Central memory CD8-positive, alpha-beta T cell (primary cell): ENCODE results near the gene NELL1.

ENCODE experiments used
- ATAC-seq: fragments of 150-1000 bp; cut with Tn5 transposase; replicated peaks from 2 replicates; pipeline ENCODE4 v1.10.0; 2022; ENCODE audit warnings: mild to moderate bottlenecking, moderate FRiP score, moderate number of reproducible peaks; ENCODE audit not compliant: poor library complexity, severe bottlenecking; ENCODE audit errors: extremely low read depth
- DNase-seq, 2 donors: peaks; one replicate each; pipeline ENCODE4 v3.0.0; 2021; ENCODE audit warnings: low spot score in 2 of 2
- H3K27ac Mint-ChIP-seq: one replicate; pipeline ENCODE4 v1.8.0; 2022; ENCODE audit warnings: low read depth, mild to moderate bottlenecking, moderate library complexity, mixed read lengths
- H3K27me3 Mint-ChIP-seq: one replicate; pipeline ENCODE4 v1.8.0; 2022; ENCODE audit warnings: mixed read lengths
- H3K36me3 Mint-ChIP-seq: one replicate; pipeline ENCODE4 v1.8.0; 2022; ENCODE audit warnings: mild to moderate bottlenecking, moderate library complexity, mixed read lengths; ENCODE audit not compliant: insufficient read depth
- H3K4me1 Mint-ChIP-seq: one replicate; pipeline ENCODE4 v1.8.0; 2022; ENCODE audit warnings: mixed read lengths
- H3K4me3 Mint-ChIP-seq: one replicate; pipeline ENCODE4 v1.8.0; 2022; ENCODE audit warnings: mild to moderate bottlenecking, moderate library complexity, mixed read lengths
- H3K9me3 Mint-ChIP-seq: one replicate; pipeline ENCODE4 v1.8.0; 2022; ENCODE audit warnings: mixed read lengths

Gene NELL1

DNA sequence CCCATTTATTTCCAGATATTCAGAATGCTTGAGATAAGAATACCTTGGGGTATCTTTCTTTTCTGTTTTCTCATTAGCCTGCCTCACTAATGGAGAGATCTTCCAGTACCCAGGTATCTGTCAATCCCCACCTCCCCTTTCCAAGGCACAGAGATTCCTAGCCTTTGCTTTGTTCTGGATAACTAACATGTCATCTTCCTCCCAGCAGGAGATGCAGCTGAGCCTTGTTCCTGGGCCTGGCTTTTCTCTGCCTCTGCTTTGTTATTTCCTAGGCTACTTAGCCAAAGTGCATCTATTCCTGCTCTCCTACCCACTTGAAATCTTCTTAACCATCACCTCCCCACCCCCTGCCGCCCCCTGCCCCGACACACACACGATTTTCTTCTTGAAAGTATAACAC is 297.1 kb downstream of the NELL1 start:
- Mint-ChIP-seq H3K27ac (no peak overlapping the region), H3K9me3 (peaks cover 11% of the 10 kb centered on the region), H3K36me3 (no peaks in the 10 kb centered on the region), H3K4me1 (no peaks in the 10 kb centered on the region), H3K27me3 (no peaks in the 10 kb centered on the region), H3K4me3 (no peak overlapping the region)
- ATAC-seq (no peak), DNase-seq (no peak)

DNA sequence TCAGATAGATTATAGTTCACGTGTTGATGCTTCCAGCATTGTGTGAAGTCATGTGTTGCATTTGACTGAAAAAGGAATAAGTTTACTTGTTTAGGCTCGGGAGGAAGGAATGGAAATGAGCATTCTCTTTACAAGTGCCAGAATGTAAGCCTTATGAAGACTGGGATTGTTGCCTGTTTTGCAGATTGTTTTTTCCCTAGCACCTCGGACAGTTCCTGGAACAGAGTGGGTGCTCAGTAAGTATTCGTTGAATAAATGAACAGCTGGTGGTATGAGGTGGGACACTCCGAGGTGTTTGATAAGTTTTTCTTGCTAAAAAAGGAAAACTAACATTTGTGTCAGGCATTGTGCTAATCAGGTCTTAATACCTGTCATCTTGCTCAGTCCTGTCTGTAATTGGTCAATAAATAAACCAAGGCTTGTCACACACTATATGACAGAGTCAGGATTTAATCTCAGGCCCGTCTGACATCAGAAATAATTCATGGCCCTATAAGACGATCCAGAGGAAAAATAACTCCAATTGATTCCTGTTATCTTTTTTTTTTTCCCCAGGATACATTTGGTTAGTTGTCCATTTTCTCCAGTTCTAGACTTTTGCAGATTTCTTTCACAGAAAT is 304.7 kb downstream of the NELL1 start:
- H3K4me1 Mint-ChIP-seq = no peaks in the 10 kb centered on the region
- H3K36me3 Mint-ChIP-seq = no peaks in the 10 kb centered on the region
- peaks cover 16% of the 10 kb centered on the region for H3K9me3 Mint-ChIP-seq
- H3K4me3 Mint-ChIP-seq = no peak overlapping the region
- no peak overlapping the region for H3K27ac Mint-ChIP-seq
- ATAC-seq (no peak), DNase-seq (no peak)
- H3K27me3 Mint-ChIP-seq = no peaks in the 10 kb centered on the region

DNA sequence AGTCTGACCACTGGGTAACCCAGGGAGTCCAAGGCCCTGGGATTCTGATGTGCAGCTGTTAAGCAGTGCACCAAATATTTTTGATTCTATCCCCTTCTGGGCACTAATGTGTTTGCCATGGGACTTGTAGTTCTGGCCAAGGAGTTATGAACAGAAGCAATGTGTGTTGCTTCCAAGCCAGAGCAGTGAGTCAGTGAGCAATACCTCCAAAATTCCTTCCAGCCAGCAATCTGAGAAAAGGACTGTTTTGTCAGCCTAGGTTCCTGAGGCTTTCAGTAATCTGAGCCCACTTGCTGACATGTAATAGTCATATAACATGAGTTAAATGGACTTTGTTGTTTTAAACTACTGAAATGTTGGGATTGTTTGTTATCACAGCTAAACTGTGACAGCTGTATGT is 311.4 kb downstream of the NELL1 start:
- no peak for DNase-seq
- Mint-ChIP-seq H3K4me3 (no peak overlapping the region), H3K4me1 (no peaks in the 10 kb centered on the region), H3K27me3 (no peaks in the 10 kb centered on the region), H3K9me3 (peaks cover 25% of the 10 kb centered on the region), H3K27ac (no peak overlapping the region), H3K36me3 (no peaks in the 10 kb centered on the region)
- no peak for ATAC-seq

DNA sequence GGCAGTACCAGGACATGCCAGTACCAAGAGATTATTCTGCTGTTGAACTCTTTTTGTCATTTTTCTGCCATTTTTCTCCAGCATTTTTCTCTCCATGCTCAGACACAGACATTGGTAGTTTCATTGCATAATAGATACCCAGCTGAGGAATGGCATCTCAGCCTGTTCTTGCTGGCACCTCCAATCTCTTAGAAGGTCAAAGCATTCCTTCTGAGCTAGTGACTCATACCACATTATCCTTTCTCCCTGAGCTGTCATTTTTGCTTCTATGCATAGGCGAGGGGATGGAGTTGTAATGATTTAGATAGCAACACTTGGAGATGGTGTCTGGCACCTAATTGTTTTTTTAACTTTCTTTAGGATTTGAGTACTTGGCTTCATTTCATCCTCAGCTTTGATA is 321.1 kb downstream of the NELL1 start:
- Mint-ChIP-seq H3K4me3 (no peak overlapping the region), H3K4me1 (no peaks in the 10 kb centered on the region), H3K27ac (no peak overlapping the region), H3K36me3 (no peaks in the 10 kb centered on the region), H3K9me3 (peaks cover 6% of the 10 kb centered on the region), H3K27me3 (no peaks in the 10 kb centered on the region)
- no peak for ATAC-seq
- no peak for DNase-seq

DNA sequence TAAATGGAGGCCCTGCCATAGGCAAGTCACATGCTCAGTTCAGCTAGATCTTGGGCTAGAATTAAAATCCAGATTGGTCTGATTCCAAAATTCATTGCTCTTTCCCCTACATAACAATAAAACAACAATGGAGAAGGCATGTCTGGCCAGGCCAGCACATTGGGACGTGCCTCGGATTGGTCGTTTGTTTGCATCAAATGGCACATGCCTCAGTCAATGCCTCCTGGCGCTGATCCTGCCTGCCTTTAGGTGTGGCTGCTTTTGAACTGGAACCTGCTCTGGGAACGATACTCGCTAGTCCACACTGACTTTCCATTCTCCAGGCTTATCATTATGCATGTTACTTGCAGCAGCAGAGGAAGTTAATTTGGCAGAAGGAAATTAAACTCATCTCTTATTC is 322.1 kb downstream of the NELL1 start:
- H3K27ac Mint-ChIP-seq = no peak overlapping the region
- H3K9me3 Mint-ChIP-seq = peaks cover 9% of the 10 kb centered on the region
- DNase-seq = no peak
- H3K36me3 Mint-ChIP-seq = no peaks in the 10 kb centered on the region
- H3K27me3 Mint-ChIP-seq = no peaks in the 10 kb centered on the region
- H3K4me3 Mint-ChIP-seq = no peak overlapping the region
- no peak for ATAC-seq
- H3K4me1 Mint-ChIP-seq = no peaks in the 10 kb centered on the region

DNA sequence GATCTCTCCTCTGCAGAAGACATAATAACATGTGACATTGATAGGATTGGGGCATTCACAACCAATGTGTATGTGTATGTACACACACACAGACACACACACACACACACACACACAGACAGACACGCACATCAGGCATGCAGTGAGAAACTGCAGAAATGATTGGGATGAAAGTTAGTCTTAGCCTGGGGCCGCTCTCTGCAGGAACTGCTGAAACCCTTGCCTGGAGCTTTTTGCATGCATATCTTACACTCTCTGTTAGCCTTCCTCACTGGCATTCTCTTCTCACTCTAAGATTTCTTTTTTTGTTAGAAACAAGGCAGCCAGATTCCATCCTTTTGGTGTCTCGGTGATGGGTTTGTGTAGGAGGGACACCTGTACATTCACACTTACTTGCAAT is 337.9 kb downstream of the NELL1 start:
- Mint-ChIP-seq H3K4me3 (no peak overlapping the region), H3K9me3 (peaks cover 18% of the 10 kb centered on the region), H3K4me1 (no peaks in the 10 kb centered on the region), H3K27ac (no peak overlapping the region), H3K27me3 (no peaks in the 10 kb centered on the region), H3K36me3 (no peaks in the 10 kb centered on the region)
- no peak for DNase-seq
- no peak for ATAC-seq

DNA sequence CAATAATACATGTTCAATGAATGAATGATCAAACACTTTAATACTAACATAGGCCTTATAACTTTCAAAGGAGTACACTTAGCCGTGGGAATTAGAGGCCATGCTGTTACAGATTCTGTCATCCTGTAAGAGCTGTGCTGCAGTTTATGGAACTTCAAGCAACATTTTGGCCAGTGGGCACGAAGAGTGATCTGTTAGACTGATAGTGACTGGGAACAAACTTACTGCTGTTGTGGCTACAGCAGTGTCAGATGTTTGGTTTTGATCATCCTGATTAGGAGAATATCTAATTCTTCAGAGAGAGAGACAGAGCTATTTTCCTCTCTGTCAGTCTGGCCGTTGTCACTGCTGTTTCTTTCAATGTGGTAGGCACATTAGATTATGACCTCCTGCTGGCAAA is 348.9 kb downstream of the NELL1 start:
- H3K36me3 Mint-ChIP-seq = no peaks in the 10 kb centered on the region
- ATAC-seq = no peak

DNA sequence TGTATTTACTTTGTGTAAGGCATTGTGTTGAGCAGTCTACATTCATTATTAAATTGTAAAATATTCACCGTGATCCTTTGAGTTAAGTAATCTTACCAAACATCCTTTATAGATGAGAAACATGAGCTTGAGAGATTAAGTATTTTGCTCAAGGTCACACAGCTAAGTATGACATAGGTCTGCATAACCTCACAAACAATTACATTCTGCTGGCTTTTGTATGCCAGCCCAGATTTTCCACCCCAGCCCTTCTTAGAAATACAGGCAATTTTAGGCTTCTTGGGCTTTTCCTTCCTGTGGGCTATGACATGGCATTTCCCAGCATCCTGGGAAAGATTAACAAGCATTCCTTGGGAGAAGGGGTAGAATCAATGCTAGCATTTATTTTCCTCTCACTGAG is 357.3 kb downstream of the NELL1 start:
- no peaks in the 10 kb centered on the region for H3K27me3 Mint-ChIP-seq
- no peak overlapping the region for H3K27ac Mint-ChIP-seq
- H3K9me3 Mint-ChIP-seq = peaks cover 21% of the 10 kb centered on the region
- DNase-seq (no peak), ATAC-seq (no peak)
- H3K4me3 Mint-ChIP-seq = no peak overlapping the region
- H3K36me3 Mint-ChIP-seq = no peaks in the 10 kb centered on the region
- H3K4me1 Mint-ChIP-seq = no peaks in the 10 kb centered on the region

More for the DNA sequence above, 348.9 kb downstream of the NELL1 start:
- no peaks in the 10 kb centered on the region for H3K4me1 Mint-ChIP-seq
- no peaks in the 10 kb centered on the region for H3K27me3 Mint-ChIP-seq
- no peak for DNase-seq
- H3K27ac Mint-ChIP-seq = no peak overlapping the region
- peaks cover 36% of the 10 kb centered on the region for H3K9me3 Mint-ChIP-seq
- H3K4me3 Mint-ChIP-seq = no peak overlapping the region

DNA sequence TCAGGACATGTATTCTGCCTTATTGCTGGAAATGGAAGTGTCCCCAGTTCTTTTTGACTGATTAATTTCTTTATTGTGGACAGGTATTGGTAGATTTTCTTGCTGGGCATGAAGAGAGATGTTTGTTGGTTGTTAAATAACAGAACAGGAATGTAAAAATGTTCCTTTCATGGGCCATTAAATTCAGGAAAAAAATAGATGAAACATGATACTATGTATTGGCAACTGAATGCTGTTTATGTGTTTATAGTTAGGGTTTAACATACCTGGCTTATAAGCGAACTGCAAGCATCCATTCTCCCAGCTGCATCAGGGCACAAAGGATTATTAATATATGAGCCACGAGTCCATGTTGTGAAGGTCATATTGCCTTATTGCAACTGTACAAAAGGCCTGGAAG is 368.5 kb downstream of the NELL1 start:
- ATAC-seq (no peak), DNase-seq (no peak)
- Mint-ChIP-seq H3K4me1 (no peaks in the 10 kb centered on the region), H3K36me3 (no peaks in the 10 kb centered on the region), H3K9me3 (peaks cover 18% of the 10 kb centered on the region), H3K4me3 (no peak overlapping the region), H3K27me3 (no peaks in the 10 kb centered on the region), H3K27ac (no peak overlapping the region)

DNA sequence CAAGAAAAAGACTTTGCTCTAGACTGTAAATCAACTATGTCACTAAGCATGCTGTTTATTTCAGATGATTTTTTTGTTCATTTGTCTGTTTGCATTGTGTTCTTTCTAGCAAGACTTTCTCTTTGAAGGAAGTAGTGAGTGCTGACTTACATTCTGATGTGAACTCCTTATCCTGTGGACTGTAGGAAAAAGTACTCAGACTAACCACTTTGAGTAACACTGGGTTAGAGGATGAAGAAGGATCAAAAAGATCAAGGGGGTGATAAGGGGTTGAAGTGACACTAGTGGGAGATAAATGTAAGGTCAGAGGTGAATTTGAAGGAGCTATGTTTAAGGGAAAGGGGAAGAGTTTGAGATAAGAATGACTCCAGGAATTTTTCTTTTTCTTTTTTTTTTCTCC is 369.4 kb downstream of the NELL1 start:
- H3K36me3 Mint-ChIP-seq = no peaks in the 10 kb centered on the region

DNA sequence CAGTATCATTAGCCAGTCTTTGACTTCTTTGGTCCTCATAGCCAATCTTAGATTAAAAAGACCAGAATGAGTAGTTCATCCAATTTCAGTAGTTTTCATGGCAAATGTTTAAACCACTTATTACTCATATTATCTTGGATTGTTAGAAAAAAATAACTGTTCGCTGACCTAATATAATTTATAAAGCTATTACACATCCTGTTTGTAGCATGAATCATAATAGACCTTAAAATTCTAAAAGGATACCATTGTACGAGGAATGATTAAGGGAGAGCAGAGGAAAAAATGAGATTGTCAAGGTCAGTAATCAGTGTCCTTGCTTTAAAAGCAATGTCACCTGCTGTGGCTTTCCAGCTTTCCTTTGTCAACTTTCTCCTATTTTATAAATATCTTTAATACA is 371.2 kb downstream of the NELL1 start:
- Mint-ChIP-seq H3K27ac (no peak overlapping the region), H3K9me3 (peaks cover 6% of the 10 kb centered on the region), H3K27me3 (no peaks in the 10 kb centered on the region), H3K4me1 (no peaks in the 10 kb centered on the region), H3K36me3 (no peaks in the 10 kb centered on the region), H3K4me3 (no peak overlapping the region)
- no peak for ATAC-seq
- no peak for DNase-seq

More for the DNA sequence above, 369.4 kb downstream of the NELL1 start:
- Mint-ChIP-seq H3K9me3 (peaks cover 18% of the 10 kb centered on the region), H3K27me3 (no peaks in the 10 kb centered on the region), H3K4me1 (no peaks in the 10 kb centered on the region), H3K4me3 (no peak overlapping the region), H3K27ac (no peak overlapping the region)
- DNase-seq = no peak
- ATAC-seq = no peak

DNA sequence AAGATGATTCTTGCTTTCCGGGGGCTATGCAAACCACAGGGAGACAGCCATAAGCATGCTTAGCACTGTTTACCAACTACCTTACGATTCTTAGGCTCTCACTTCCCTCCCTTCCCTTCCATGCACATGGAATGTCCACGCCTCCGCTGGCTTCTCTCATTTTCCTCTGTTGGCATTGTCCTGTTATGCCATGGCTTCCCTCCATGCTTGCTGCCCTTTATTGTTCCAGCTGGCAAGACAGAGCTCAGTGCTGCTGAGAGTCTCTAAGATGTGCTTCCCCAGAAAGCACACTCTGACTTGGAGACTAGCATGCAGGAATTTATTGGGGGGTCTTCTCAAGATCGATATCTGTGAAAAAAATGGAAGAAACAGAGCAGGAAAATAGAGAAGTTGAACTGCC is 379.2 kb downstream of the NELL1 start:
- H3K27me3 Mint-ChIP-seq = no peaks in the 10 kb centered on the region
- DNase-seq (no peak), ATAC-seq (no peak)
- no peaks in the 10 kb centered on the region for H3K4me1 Mint-ChIP-seq
- H3K4me3 Mint-ChIP-seq = no peak overlapping the region
- no peak overlapping the region for H3K27ac Mint-ChIP-seq
- H3K9me3 Mint-ChIP-seq = peaks cover 12% of the 10 kb centered on the region
- H3K36me3 Mint-ChIP-seq = no peaks in the 10 kb centered on the region

DNA sequence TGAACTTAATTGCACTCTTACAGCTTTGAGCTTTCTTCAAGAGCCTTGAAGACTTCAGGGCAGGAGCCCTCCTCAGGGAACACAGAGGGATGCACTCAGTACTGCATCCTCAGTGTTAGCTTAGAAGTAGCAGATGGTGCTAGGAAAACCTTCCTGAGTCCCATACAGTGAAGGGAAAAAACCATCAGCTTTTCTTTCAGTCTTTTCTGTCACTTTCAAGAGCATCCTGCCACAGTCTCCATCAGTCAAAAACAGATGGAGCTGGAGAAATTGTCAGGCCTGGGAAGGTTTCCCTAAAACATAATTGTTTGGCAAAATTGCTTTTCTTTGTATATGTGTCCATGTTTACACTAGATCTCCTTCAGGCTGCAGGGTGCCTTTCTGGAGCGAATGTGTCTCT is 384.1 kb downstream of the NELL1 start:
- Mint-ChIP-seq H3K27me3 (no peaks in the 10 kb centered on the region), H3K4me1 (no peaks in the 10 kb centered on the region), H3K4me3 (no peak overlapping the region), H3K27ac (no peak overlapping the region), H3K9me3 (peaks cover 12% of the 10 kb centered on the region), H3K36me3 (no peaks in the 10 kb centered on the region)
- no peak for DNase-seq
- no peak for ATAC-seq

DNA sequence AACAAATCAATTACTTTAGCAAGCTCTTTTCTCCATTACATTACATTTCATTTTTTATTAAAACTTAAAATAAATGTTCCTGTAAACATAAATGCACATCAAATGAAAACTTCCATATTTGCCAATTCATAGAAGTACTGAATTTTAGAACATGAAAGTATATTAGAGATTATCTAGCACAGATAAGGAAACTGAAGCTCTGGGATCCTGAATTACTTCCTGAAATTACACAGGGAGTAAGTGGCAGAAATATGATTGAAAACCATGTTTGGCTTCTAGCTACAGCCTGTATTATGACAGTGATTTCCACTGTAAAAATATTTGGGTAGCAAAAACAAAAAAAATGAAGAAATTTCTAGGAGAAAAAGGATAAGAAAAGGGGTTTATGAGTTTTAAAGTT is 387.3 kb downstream of the NELL1 start:
- no peaks in the 10 kb centered on the region for H3K27me3 Mint-ChIP-seq
- H3K4me1 Mint-ChIP-seq = no peaks in the 10 kb centered on the region
- ATAC-seq (no peak), DNase-seq (no peak)
- no peak overlapping the region for H3K27ac Mint-ChIP-seq
- H3K4me3 Mint-ChIP-seq = no peak overlapping the region
- peaks cover 21% of the 10 kb centered on the region for H3K9me3 Mint-ChIP-seq
- no peaks in the 10 kb centered on the region for H3K36me3 Mint-ChIP-seq
